ENCODE measurements around the gene ATMIN. TPM values are rescaled to one million over a fixed set of nuclear protein-coding genes. Genes with fewer than 3 reads are reported as not detected.

The ATMIN gene
- total and polyA plus RNA-seq, 2 of the 13 experiments (the other 11 are each of a cell fraction or from before 2014, with no cell fraction given), result 34.6 to 60.4 TPM

GRCh38 chr16:80992676-80993293, 42.9 kb upstream of the ATMIN start:
- H3K27me3 ChIP-seq (ENCODE audit: control insufficient read depth in 1 of 2, insufficient read depth in 2 of 2, low read length in 2 of 2), result no peaks in the 10 kb centered on the region
- CTCF ChIA-PET (ENCODE audit: low intra/inter-chr PET ratio, low total read pairs), result no interaction called here
- 0 out of 6 replicates have a peak overlapping the region, but pooled peaks of 1 of the 3 experiments have one; percentile 1 for H3K4me3 ChIP-seq (replicated peaks in 1 of 3; ENCODE audit: insufficient read depth in 1 of 3, low read depth in 2 of 3, low read length in 3 of 3)
- no peak for TF ChIP-seq RFX1 (IDR thresholded peaks at IDR 0.05)
- TF ChIP-seq TEF (CRISPR knock-in tag; IDR thresholded peaks at IDR 0.05), result 0 out of 2 replicates have a peak, but pooled peaks have one; percentile 50
- no peak for TF ChIP-seq ZNF101 (CRISPR knock-in tag; IDR thresholded peaks at IDR 0.05; ENCODE audit: borderline replicate concordance, low read depth)
- no peak for TF ChIP-seq HOMEZ (CRISPR knock-in tag; IDR thresholded peaks at IDR 0.05; ENCODE audit: low read depth)
- peak; percentile 70 for TF ChIP-seq ZNF121 (CRISPR knock-in tag; IDR thresholded peaks at IDR 0.05)
- TF ChIP-seq PAXIP1 (CRISPR knock-in tag; conservative IDR thresholded peaks at IDR 0.05), result 0 out of 2 replicates have a peak, but pooled peaks have one; percentile 10
- H3K27ac ChIP-seq (ENCODE audit: extremely low read length, insufficient read depth, low read length), result peak overlapping the region; percentile 65
- peak overlapping the region; percentile 40 for H3K9ac ChIP-seq (ENCODE audit: insufficient read depth, low read depth, low read length)
- POLR2A ChIA-PET, result interaction anchor here (1.2 to 1.4 kb wide), 4 partner anchors 12 to 84 kb away, joined by 3 to 8 read pairs (median 5); partner anchors contain the start of genes C16orf46, CENPN and CMC2
- peak overlapping the region; percentile 67 for H3K4me2 ChIP-seq (ENCODE audit: low read depth, low read length)
- no peak for ATAC-seq
- no peak for FAIRE-seq
- no TSS peak for BruUV-seq (replicated peaks)
- peaks cover 95% of the 10 kb centered on the region for H3K79me2 ChIP-seq (ENCODE audit: insufficient read depth, low read length)
- 23% methylated on average over 3 of the region's 3 CpGs for WGBS (ENCODE audit: low lambda C conversion rate)
- no peak for DNase-seq (ENCODE audit: low spot score)
- H3K9me3 ChIP-seq (ENCODE audit: low read length), result no peaks in the 10 kb centered on the region
- intact Hi-C loops (cut with micrococcal nuclease; ENCODE audit: unreplicated experiment) (no loop called here), in situ Hi-C loops (cut with HindIII; ENCODE audit: extremely low pct_ligation_motif_present, low pct_unique_long_range_greater_than_20kb) (no loop called here)
- peaks cover 85% of the 10 kb centered on the region for H3K4me1 ChIP-seq (ENCODE audit: insufficient read depth, low read length)
- H2AFZ ChIP-seq (ENCODE audit: low read length), result no peak overlapping the region
- H4K20me1 ChIP-seq (ENCODE audit: insufficient read depth, low read length), result no peaks in the 10 kb centered on the region
- no peaks in the 10 kb centered on the region; a peak in 2 of 5 replicates for H3K36me3 ChIP-seq (replicated peaks in 1 of 2; ENCODE audit: control insufficient read depth in 1 of 2, insufficient read depth in 2 of 2, low read length in 2 of 2)
